GM19240 (cell line): Measurements from ENCODE around the gene TBX1.

ENCODE experiments used
- DNase-seq: peaks from one replicate; pipeline ENCODE4 v3.0.0; 2011; ENCODE audit warnings: low spot score; ENCODE audit not compliant: insufficient read length

Gene TBX1

DNA sequence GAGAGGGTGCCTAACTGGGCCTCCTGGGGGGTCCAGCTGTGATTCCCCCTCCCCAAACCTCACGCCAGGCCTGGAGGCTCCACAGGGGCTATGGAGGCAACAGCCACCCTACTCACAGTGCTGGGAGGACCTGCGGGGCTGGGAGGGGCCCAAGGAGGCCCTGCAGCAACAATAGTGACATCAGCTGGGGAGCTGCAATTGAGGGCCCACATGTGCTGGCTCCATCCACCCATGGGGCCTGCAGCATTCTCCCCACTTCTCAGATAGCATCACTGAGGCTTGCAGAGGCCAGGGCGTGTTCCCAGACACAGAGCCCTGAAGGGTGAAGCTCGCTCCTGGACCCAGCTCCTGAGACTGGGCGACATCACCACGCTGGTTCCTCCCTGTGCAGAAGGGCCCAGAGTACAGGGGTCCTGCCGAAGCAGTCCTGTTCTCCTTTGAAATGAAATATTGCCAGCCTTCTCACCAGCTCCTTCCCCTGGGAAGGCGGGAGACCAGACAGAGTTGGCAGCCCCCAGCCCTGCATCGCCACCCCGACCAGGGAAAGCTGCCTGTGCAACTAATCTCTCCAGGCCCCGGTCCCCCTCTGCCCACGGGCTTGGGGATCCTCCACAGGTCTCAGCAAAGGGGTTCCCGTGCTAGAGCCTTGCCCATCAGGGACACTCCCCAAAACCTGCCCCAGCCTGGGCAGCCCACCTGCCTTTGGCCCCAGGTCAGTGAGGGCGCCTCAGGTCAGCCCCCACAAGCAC lies 8.9 kb upstream of the TBX1 start:
- no peak for DNase-seq

DNA sequence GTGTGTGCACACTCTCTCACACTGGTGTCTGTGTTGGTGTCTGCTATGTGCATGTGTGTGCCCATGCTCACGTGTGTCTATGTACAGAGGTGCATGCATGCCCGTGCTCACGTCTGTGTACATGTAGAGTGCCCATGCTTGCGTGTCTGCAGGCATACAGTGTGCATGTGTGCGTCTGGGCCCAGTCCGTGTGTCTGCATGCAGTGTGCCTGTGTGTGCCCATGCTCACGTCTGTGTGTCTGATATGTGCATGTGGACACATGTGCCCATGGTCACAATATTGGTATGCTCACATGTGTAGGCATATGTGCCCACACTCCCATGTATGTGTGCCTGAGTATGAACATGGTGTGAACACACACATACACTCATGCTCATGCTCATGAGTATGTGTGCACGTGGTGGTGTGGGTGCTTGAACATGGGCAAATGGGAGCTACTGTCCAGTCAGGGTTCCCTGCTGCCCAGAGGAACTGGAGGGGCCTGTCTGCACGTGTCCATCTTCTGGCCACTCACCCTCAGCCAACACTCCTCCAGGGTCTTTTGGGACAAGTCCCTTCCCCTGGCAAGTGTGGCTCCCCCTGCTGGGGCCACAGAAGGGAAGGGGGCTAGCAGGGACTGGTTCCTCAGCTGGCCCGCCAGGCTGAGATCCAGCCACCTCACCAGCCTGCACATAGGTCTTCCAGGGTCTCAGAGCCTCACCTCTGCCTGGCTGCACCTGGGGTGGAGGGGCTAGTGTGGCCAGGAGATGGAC lies 7.3 kb upstream of the TBX1 start:
- DNase-seq = no peak

DNA sequence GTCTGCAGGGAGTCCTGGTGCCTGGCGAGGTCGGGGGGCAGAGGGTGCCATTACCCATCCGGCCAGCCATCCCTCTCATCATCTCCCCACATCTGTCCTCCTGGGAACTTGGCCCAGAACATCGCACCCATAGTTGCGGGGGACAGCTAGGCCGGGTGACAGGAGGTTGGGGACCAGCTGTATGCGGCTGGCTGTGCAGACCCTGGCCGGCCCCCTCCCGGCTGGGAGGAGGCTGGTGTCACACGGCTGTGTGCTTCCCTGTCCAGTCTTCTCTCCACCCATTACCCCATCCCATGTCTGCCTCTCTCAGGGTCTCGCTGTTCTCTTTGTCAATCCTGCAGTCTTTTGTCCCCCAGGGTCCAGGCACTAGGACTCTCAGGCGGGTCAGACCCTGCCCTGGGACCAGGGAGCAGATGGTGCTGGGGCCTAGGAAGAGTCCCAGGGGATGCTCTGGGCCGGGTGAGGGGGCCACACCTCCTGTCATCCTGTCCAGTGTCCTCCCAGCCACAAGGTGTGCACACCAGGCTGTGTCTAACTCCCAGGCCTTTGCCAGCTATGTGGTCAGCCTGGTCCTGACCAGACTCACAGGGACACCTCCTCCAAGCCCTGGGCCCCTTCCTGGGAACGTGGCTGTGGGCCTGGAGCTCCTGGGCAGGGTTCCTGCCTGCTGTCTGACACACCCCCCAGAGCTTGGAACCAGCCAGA lies 6.4 kb upstream of the TBX1 start:
- no peak for DNase-seq

DNA sequence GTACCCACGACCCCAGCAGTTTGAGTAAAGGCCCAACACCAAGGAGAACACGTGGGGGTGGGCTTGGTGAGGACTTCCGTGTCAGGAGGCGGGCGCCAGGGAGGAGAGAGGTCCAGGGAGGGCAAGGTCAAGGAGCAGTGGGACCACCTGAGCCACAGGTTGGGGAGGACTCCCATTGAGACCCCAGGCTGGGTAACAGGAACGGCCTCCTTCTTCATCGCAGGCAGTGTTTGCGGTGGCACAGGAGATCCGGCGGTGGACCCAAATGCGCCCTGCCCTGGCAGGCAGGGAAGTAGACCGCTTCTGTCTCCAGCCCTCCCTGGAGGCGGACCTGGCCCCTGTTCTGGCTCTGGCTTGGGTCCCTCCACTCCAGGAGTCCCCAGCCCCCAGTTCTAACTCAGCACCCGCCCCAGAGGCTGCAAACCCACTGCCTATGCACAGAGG lies 5.9 kb upstream of the TBX1 start:
- no peak for DNase-seq

DNA sequence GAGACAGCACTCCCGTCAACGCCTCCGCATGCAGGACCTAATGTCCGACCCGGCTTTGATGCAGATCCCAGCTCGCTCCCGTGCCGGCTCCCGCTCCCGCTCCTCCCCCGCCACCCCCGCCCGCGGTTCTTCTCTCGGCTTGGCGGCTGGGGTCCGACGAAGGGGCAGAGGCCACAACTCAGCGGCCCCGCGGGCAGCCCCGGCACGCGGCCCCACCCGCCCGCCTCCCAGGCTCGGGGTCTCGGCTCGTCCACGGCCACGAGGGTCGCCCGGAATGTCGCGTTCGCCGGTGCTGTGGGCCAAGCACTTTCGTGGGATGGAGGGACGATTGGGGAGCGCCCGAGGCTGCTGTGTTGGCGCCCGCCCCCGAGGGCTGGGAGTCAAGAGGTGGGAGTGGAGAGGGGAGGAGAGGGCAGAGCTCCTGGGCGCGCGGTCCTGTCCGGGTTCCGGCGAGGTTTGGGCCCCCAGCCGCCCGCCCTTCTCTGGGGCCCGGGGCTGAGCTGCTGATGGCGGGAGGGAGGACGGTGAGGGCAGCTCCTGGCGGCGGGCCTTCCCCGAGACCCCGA lies 5.3 kb upstream of the TBX1 start:
- no peak for DNase-seq

DNA sequence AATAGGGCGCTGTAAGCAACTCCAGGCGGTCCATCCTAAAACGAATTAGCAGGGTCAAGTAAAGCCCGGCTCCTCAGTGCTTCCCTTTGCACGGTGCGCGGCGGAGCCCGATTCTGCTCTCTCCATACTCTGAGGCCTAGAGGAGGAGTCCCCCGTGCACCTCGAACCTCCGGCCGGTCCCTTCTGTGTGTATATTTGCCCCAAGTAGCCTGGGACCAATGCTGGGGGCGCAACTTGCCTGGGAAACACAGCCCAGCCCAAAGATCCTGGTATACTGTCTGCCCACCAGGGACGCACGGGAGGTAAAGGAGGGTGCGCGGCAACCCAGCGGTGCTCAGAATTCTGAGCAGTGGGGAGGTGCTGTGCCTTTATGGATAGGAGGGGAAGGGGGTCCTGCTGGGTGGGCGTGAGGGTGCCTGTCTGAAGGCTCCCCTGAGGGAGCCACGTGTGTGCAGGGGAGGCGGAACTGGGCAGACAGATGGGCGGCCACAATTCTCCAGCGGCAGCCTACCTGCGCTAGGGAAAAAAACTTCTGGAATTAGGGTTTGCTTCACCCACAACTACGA lies 4.8 kb upstream of the TBX1 start:
- no peak for DNase-seq

DNA sequence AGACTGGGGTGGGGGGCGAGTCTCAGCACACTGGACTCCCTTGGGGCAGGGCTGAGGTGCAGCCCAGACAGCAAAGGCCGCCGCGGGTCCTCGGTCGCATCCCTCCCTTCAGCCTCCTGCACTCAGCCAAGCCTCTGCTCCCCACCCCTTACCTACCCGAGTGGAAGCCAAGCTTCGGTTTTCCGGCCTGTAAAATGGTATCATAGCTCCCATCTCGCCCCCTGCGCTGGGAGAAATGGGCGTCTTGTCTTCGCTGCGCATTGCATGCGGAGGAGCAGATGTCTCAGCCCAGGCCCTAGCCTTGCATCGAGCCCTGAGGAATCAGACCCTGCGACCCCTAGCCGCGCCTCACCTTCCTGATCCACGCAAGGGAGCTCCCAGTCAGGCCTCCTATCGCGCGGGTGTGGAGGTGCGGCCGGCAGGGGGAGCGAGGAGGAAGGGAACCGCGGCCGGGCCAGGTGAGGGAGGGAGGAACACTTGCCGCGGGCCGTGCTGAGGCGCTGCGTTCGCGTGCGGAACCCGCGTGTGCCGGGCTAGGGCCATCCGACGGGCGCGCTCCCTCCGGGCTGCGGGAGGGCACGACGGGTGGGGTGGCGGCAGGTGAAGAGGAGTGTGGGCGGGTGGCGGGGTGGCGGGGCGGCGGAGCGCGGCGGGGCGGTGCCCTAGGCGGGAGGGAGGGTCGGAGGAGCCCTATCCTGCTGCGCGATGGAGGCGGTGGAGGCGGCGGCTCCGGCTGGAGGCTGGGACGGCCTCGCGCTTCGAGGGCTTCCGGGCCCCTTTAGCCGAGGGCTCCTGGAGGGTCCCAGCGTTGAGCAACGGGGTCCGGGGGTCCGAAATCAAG lies 4.1 kb upstream of the TBX1 start:
- peak; percentile 87 for DNase-seq

DNA sequence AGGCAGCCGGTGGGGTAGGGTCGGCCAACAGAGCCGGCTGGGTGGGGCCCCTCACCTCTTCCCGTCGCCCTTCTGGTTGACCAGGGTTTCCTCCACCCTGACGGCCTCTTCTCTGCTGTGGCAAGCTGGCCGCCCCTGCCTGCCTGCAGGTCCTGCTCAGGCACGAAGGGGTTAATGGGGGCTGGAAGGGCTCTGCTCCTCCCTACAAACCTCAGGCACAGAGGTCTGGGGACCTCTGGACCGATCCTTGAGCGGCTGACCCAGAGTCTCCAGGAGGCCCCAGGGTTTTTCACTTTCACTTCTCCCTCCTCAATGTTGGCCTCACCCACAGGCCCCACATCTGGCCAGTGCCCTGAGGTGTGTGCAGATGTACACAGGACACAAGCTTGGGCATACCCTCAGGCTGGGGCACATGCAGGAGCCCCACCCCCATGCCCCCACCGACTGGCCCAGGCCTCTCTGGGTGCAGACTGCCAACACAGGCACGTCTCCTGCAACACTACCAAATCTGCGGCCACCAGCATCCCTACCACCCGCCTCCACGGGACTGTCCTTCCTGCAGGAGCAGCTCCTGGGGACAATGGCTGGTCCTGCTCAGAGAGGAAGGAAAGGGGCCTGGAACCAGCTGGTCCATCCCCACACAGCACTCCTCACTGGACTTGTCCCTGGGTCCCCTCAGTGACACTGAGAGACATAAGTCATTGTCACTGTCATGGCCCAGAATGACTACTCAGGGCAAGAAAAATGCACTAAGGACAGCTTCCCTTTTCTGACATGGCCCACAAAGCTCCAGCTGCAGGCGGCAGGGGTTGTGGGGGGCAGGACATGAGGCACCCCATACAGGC lies 3.2 kb upstream of the TBX1 start:
- DNase-seq = no peak

DNA sequence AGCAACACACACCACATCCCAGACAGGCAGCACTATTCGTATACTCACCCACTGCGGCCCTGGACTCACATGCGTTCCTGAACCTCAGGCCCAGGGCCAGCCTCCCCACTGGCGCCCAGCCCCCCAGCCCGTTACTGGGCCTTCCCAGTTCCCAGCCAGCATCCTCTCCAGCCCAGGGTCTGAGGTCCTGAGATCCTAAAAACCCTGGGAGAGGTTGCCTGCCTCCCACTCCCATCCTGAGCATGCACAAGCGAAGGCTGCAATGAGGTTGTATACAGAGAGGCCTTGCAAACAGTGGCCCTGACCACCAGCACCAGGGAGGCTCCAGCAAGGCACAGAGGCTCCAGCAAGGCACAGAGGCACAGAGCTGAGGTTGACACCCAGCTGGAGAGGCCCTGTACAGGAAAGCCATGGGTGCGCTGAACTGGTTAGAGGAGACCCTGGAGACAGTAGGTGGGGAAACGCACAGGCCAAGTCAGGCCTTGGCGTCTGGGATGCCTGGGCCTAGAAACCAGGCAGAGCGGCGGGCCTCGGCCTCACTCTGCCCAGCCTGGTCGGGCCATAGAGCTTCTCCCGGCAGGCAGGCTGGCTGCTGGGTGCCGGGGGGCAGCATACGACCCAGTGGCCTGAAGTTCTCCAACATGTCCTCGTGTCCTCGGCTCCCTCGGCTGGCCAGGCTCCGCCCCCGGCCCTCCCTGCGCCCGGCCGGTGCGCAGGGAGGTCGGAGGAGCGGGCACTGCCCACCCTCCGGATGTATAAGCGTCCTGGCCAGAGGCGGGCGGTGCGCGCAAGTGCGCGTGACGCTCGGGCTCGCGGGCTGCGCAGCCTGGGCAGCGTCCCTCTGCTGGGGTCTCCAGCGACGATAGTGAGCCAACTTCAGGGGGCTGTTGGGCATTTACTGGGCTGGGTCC lies 2.3 kb upstream of the TBX1 start:
- DNase-seq = no peak

DNA sequence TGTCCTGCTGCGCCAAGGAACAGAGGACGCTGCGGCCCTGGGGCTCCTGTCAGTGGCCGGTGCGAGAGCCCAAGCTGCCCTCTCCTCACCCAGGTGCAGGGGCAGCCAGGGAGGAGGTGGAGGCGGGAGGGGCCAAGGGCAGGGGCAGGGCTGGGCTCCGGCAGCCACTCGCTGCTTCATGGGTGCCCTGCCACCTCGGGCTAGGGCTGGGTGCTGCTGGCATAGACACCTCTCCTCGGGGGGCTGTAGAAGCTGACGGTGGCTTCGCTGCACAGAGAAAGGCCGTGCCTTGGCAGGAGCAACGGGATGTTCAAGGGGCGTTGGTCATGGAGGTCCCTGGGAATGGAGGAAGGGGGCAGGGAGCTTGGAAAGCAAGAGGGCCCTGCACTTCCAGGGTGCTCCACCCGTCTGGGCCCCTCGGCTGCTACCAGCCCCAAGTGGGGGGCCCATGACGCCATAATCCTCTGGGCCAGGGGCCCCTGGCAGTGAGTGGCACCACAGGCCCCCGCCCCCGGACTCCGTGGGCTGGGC lies 1.6 kb upstream of the TBX1 start:
- no peak for DNase-seq

DNA sequence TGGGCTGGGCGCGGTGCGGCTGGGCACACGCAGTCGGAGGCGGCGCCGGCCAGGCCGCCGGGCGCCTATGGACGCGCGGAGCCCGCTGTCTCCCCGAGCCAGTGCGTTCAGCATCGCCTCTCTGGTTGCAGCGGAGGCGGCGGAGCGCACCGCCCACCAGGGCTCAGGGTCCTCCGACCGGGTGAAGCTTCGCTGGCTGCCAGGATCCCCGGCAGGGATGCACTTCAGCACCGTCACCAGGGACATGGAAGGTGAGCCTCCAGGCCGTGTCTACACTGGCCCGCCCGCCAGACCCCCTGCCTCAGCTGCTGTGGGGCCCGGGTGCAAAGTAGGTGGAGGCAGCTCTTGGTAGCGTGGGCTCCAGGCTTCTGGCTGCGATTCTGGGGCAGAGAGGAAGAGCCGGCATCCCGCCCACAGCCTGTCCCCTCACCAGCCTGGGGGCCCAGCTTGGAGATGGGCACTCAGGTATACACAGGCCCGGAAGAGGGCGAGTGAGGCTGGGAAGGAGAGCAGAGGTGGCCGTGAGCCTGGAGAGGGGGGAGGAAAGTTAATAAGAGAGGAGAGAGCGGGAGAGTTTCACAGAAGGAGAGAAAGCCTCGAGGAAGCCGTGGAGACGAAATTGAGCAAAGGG lies 1.0 kb upstream of the TBX1 start:
- no peak for DNase-seq

DNA sequence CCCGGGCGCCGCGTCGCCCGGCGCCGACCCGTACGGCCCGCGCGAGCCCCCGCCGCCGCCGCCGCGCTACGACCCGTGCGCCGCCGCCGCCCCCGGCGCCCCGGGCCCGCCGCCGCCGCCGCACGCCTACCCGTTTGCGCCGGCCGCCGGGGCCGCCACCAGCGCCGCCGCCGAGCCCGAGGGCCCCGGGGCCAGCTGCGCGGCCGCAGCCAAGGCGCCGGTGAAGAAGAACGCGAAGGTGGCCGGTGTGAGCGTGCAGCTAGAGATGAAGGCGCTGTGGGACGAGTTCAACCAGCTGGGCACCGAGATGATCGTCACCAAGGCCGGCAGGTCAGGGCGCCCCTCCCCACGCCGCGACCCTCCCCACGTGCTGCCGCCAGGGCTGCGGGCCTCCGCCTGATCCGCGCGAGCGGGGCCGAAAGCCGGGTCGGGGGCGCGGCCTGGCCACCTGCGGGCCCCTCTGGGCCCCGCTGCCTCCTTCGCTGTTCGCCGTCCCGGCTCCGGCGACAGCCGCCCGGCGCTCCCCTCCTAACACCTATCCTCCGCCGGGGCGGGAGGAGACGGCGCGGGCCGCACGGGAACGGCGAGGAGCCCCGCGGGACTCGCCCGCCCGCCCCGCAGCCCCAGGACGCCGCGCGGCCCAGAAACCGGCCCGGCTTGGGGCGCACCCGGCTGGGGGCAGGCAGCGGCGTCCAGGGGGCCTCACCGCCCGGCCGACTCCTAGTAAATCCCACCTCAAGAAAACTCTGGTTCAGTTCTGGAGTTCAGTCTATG lies 560 bp downstream of the TBX1 start:
- no peak for DNase-seq

DNA sequence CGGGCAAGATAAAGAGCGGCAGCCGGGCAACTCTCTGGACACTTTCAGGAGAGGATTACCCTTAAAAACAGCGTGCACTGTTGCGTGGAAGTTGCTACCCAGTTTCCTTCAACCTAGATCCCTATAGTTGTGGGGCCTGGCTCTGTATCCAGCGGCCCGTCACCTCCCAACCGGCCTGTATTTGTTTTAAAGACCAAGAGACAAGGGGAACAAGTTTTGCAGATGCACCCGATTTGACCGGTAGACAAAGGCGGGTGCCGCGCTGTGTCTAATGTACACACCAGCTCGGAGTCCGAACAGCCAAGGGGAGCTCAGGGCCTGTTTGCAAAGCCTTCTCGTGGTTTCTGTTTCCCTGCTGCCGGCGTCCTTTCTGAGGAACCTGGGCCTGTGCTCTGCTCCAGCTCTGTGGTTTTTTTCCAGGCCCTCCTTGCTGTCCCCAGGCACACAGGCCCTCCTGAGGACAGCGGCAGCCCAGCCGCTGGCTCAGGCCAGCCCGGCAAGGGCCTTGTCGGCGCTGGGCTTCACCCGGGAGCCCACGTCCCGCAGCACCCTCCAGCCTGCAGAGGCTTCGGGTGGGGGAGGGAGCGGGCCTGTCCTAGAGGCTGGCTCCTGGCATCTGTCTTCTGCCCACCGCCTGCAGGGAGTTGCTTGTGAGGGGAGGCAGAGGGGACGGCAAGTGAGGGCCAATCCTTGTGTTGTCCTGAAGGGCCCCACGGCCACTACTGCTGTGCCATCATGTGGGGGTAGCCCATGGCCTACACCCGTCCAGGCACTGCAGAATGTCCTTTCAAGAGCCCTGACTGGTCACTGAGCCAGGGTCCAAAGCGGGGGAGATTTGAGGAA lies 1.4 kb downstream of the TBX1 start:
- DNase-seq = no peak

DNA sequence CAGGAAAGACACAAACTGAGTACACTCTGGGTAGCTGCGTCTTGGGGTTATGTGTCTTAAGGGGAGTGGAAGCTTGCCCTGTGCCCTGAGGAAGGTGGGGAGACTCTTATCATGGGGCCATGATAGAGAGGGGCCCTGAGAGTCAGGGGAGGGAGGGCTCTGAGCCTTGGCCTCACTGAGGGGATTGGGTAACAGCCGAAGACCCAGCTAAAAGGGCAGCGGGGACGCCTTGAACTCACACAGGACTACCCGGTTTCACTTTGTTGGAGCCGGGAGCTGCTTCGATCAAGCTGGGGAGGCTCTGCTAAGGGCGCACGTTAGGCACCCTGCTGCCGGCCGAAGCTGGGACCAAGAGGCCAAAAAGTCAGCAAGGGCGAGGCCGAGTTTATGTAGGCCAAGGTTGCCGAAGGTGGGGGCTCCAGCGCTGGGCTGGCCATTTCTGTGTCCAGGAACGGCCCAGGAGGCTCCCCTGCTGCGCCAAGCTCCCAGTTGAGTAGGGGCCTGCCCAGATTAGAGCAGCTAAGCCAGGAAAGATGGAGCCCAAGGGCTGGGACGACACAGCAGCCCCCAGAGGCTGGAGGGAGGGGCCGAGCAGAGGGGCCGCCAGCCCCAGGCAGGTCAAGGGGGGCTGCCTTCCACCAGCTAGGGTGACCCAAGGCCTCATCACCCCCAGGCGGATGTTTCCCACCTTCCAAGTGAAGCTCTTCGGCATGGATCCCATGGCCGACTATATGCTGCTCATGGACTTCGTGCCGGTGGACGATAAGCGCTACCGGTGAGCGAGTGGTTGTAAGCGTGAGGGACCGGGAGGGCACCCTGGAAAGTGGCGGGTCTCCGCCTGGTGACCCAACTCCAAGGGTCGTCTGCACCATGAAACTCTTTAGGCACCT lies 2.2 kb downstream of the TBX1 start:
- no peak for DNase-seq
